ENCODE measurements around the gene GNL2.

The GNL2 gene

DNA sequence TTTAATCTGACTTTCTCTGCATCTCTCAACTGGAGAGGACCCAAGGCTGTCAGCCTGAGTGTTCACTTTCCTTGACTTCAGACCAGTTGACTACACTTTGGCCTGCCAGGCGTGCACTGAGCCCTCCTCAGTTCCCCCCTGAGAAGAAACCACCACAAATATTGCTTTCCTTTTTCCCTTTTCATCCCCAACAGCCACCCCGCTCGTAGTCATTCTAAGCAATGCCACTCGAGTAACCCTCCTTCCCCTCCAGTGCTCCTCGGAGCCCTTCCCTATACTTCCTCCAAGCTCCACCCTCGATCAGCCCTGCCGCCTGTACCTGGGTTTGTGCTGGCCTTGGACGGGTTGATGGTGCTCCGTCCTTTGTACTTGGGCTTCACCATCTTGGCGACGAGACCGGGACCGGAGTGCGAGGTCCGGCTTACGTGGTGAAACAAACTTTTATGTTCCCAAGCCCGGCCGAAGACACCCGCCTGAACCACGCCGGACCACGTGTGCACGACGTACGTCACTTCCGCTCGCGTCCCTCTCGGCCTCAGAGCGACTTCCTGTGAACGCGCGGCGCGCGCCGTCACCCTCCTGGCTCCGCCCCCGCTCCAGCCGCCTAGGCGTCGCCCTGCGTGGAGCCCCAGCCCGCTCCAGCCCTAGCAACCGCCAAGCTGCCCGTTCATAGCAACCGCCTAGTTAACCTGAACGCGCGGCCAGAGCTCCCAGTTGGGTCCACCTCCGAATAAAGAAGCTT, at the start of gene GNL2:
Gene GNL2, minus strand, starts transcription at position 498 of the 742 bp plus-strand sequence. Its CDS starts 115 bp downstream, at position 383.
- peak; percentile 91 for DNase-seq (ENCODE audit: low read depth)

DNA sequence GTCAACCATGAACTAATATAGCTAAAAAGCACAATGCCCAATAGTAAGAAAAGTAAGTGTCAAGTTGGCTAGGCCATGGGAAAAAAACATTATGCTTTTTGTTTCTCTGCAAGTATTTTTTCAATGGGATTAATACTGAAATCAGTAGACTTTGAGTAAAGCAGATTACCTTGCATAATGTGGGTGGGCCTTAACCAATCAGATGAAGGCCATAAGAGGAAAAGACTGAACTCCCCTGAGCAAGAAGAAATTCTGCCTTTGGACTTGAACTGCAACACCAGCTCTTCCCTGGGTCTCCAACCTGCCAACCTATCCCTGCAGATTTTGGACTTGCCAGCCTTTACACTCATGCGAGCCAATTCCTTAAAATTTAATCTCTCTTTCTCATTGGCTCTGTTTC, 45.3 kb upstream of the GNL2 start:
- no peak for DNase-seq (ENCODE audit: low read depth)

DNA sequence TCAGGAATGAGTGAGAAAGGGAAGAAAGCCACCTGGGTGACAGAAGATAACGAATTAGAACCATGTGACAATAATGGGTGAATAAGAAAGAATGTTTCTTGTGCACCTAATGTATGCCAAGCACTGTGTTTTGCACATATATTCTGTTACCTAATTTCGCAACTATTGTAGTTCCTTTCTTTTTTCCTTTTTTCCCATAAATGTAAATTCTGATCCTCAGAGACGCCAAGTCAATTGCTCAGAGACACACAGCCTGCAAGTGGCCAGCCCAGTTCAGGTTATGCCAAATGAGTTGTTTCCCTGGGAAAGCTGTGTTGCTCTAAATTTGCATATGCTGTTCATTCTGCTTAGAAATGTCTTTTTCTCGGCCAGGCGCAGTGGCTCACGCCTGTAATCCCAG, 40.7 kb upstream of the GNL2 start:
- no peak for DNase-seq (ENCODE audit: low read depth)

DNA sequence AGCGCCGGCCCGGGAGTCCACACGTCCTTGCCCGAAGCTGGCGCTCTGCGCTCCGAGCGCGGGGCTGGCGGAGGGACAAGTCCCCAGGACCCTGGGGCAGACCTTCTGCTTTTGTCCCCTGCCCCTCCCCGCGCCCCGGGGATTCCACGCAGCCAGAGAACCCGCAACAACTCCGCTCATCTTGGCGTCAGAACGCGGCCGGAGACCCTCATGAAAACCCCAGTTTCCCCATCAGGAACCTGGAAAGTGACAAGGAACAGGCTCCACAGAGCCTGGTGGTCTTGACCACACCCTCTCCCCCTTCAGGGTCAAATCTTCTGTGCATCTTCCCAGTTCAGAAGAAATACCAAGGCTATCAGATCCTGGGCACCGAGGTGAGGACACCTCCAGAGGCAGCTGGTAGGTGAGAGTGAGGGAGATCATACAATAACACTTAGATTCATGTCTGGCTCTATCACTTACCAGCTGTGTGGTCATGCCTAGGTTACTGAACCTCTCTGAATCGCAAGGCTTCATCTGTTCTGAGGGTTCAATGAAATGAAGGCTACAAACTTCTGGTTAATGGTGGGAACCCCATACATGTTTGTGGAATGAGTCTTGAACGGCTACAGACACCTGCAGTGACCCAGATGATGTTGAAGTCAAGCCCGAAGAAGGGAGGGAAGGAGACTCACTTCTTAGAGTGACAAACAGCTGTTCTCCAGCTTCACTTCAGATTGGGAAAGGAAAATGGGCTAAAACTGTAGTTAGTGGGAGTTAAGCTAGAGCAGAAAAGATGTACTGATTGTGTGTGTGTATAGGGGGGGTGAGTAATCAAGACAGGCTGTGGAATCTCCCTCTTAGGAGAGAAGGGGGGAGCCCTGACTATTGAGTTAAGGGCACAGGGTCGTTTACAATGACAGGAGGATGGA, 39.5 kb upstream of the GNL2 start:
- no peak for DNase-seq (ENCODE audit: low read depth)

DNA sequence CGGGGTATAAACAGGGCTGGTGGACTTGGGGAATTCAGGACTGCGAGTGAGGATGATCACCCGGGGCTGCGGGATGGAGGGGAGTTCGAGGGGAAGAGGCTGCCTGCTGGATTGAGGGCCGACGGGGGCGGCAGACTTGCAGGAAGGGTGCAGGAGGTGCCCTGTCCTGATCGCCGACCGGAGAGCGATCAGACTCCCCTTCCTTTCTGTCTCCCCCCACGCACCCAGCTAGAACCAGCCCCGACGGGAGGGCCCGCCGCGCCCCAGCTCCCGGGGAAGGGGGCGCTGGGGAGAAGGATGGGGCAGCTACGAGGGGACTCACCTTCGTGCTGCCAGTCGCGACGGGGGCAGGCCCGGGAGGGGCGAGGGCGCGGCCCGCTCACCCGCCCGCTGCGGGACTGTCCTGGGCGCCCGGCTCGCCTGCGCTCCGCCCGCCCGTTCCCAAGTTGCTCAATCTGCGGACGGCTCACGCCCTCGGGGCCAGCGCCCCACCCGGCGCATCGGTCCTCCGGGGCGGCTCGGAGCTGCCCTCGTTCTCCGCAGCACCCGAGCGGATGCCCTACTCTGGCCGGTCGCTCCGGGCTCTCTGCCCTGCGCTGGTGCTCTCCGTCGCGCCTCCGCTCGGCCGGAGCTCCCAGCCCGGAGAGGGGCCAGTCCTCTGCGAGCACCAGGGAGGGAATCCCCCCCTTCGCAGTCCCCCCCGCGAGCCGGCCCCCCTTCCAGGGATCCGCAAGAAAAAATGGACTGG, 38.7 kb upstream of the GNL2 start, which contains the start of gene RSPO1:
Gene RSPO1, minus strand, starts transcription at position 649 of the 748 bp plus-strand sequence. CDS start 5,231 bp downstream, outside the sequence.
- no peak for DNase-seq (ENCODE audit: low read depth)

DNA sequence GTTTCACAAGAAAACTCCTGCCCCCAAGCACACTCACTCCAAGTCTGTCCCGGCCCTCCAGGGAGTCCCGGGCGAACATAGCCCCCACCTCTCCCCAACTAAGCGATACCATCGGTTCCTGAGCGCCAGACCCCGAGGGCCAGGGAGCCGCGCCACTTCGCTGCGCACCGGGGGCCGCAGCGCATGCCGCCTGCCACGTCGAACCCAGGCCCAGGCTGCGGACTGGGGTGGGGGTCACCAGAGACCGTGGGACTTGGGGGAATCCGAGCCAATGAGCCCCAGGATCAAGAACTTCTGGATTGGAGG, 38.2 kb upstream of the GNL2 start:
- DNase-seq (ENCODE audit: low read depth), result no peak

DNA sequence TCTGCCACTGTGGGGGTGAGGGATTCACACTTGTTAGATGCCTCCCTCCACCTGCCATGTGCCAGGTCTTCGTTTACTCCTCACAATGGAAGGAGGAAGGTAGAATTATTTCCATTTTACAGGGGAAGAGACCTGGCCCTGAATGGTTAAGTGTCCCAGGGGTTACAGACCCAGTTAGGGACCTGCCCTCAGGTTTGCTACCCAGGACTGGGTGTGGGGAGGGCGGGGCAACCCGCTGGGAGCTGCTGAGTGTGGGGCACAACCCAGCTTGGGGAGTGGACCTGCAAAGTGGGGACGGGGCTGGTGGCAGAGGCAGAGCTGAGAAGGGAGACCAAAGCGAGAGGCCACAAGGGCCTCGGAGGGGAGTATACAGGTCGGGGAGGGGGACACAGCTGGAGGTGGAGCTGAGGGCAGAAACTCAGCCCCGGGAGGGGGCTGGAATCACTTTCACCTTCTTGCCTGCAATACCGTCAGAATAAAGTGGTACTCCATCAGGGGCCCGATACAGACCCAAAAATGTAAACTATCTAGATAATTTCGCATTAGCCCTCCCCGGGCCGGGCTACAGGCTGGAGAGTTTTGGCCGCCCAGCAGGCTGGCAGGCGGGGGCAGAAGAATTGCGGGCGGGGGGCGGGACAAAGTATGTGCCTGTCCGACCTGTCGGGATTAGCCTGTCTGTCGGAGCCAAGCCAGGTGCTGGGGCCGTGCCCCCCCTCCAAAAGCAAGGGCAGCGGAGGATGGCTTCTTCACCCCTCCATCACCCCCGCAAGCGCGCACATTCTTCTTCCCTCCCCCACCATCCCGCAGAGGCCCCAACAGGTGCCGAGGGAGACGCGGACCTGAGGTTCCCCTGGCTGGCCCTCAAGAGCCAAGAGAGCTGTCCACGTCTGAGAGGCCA, 37.6 kb upstream of the GNL2 start:
- no peak for DNase-seq (ENCODE audit: low read depth)

DNA sequence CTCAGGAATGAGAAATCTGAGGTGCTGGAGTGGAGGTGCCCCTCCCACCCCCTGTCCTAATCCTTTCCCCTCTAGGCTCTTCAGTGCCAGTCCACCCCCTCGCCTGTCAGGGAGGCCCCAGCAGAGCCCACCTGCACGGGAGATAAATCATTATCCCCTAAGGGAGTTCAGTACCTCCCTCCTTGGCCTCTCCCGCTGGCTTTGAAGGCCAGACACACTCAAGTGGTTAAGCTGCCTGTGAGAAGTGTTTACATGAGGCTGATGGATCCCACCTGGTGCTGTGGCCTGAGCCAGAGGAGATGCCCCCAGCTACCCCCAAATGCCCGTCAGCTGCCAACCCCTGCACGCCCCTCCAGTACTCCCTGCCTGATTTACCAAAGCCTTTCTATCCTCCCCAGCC, 35.3 kb upstream of the GNL2 start:
- DNase-seq (ENCODE audit: low read depth), result no peak

DNA sequence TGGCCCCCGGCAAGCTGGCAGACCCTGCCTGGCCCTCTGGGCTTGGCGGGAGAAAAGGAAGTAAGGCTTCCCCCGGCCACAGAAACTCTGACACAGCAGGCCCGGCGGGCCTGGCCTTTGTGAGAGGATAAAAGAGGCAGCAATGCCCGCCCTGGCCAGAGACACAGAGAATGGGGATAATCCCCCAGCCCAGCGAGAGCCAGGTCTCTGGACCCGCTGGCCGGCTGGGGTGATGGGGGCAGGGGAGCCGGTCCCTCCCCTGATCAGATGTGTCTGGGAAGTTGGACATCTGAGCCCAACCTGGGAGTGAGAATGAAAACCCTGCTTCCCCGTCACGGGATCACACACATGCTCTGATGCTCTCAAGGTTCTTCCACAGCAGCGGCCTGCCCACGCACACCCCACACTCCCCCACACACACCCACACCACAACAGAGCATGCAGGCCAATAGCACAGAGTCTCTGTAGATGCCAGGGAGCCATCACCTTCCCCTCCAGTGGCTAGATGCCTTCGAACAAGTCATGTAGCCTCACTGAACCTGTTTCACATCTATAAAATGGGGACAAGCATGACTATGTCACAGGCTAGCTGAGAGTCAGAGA, 34.8 kb upstream of the GNL2 start:
- DNase-seq (ENCODE audit: low read depth), result no peak

DNA sequence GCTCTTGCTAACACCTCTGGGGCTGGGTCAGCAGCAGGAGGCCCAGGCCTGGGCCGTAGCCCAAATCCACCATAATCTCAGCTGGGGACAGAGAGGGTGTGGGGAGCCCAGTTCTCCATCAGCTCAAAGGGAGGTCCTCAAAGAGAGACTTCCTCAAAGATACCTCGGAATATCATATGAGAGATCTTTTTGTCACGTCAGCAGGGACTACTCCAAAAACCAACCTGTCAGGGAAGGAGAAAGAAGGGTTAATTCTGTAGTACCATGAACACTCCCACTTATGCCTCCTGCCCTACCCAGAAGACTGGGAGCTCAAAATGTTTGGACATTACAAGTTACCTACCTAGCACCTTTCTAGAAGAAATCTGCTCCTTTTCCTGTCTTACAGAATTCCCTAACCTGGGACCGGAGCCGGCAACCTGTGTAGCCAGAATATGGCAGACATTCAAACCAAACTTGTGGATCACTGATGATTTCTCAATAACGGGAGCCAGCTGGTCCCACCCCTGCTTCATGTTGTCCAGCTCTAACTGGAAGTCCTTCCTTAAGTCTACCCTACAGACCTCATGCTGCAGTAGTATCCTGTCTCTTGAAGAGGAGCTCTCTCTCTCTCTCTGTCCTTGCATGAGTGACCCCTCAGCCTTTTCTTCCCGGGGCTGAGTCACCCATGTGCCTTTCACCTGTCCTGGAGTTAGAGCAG, 34.1 kb upstream of the GNL2 start:
- no peak for DNase-seq (ENCODE audit: low read depth)

DNA sequence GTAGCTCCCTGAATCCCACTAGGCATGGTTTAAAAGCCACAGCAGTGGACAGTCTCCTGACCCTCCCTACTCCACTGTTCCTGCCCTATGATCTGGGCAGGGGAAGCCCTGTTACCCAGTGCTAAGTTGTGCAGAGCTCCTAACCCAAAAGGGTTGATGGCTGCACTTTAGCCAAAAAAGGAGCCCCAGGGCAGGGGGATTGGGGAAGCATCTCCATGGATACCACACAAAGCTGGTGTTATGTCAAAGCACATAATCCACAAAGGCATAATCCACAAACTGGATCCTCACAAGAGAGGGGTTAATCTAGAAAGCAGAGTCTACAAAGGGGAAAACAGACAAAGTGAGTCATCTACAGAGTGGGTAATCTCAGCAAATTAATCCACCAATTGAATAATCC, 33.3 kb upstream of the GNL2 start:
- no peak for DNase-seq (ENCODE audit: low read depth)

DNA sequence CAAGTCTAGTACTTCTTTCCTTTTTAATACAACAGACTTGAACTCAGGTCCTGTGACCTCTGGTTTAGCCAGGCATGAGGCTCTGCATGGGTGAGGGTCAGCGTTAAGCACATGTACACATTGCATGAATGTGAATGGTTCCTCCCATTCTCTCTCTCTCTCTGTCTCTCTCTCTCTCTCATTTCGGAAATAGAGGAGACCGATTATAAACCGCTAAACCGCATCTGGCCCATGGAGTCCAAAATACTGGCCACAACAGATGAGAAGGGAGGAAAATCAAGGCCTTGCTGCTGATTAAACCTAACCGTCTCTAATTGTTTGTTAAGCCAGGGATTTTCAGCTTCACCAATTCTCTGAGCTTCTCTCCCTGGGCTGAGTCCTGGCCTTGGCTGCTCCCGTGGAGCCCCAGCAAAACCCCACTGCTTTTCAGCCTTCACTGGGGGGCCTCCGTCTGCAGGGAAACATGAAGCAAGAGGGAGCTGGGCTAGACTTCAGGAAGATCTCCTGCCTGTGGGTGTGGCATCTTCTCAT, 32.4 kb upstream of the GNL2 start:
- DNase-seq (ENCODE audit: low read depth), result no peak

DNA sequence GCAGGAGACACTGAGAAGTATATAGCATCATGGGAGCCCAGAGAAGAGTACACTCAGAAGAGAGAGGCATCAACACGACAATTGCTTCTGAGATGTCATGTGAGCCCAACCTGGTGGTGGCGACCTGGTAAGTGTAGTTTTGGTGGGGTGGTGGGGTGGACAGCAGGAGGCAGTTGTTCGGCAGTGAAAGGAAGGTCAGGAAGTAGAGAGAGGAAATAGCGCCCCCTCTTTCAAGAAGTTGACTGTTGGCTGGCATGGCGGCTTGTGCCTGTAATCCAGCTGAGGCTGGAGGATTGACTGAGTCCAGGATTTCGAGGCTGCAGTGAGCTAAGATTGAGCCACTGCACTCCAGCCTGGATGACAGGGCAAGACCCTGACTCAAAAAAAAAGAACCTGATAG, 26.4 kb upstream of the GNL2 start:
- DNase-seq (ENCODE audit: low read depth), result no peak

DNA sequence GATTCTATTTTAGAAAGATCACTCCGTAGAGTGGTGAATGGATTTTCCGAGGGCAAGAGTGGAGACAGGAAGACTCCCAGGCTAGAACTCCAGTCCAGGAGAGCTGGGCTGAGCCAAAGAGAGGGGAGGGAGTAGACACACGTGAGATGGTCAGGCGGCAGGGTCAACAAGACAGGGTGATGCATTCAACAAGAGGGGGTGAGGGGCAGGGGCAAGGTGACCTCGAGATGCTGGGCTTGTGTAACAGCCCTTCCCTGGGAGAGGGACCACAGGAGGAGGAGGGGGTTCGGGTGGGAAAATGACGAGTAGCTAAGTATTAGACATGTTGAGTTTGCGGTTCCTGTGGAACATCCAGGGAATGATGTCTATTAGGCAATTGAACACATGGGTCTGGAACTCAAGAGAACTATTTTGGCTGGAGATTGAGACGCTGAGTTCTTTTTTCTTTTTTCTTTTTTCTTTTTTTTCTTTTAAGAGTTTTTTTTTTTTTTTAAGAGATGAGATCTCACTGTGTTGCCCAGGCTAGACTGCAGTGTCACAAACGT, 25.7 kb upstream of the GNL2 start:
- DNase-seq (ENCODE audit: low read depth), result no peak

DNA sequence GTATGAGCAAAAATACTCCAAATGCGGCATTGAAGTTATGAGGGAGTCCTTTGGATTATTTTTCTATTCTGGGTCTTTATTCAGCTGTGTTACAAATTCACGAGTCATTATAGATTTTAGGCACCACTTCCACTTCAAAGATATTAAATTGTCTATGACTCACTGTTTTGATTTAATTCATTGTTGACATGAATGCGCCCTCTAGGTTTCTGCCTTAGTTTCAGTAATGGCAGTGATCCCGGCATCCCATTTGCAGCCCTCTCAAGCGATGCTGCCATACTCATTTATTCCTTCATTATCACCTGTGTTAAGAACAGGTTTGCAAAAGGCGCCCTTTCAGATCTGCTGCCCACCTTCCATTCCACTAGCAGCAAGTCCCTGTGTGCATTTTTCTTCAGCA, 25.0 kb upstream of the GNL2 start:
- no peak for DNase-seq (ENCODE audit: low read depth)

DNA sequence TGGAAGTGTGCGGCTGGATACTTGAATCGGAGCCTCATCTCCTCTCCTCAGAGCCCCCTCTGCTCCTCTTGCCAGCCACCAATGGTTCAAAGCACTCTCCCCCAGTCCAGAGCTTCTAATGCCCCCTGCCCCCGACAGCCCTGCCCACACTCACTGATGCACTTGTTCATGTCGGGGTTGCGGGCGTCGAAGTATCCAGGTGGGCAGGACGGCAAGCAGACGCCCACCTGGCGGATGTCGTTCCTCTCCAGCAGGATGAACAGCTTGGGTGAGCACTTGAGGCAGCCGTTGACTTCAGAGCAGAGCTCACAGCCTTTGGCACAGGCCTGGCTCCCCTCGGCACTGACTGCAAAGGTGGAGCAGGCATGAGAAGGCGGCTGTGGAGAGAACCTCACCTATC, 20.6 kb upstream of the GNL2 start:
- DNase-seq (ENCODE audit: low read depth), result no peak

DNA sequence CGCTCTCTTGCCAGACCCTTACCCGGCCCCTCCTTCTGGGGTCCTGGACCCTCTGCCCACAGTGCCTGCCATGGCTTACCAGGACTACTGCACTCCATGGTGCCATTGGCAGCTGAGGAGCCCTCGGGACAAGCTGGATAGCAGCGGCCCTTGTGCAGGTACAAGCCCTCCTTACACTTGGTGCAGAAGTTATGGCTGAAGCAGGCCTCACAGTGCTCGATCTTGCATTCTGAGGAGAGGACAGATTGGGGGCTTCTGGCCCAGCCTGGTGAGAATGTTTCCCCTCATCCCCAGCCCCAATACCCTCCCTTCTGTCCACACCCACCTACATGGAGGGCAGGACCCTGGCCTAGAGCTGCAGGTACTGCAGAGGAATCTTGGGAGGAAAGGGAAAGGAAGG, 18.4 kb upstream of the GNL2 start:
- no peak for DNase-seq (ENCODE audit: low read depth)

DNA sequence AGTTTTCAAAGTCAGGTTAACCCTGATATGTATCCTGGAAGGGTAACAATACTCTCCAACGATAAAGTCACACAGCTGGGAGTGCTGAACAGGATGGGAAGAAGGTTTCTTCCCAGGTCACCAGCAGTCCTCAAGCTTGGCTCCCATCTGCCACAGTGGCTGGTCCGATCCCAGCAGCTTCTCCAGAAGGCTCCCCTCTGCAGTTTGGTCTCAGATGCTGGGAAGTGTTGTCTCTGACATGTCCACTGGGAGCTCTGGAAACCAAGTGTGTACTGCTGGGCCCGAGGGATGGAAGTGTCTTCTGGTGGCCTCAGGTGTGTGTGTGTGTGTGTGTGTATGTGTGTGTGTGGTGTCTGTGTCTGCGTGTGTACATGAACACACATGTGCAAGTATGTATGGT, 16.4 kb upstream of the GNL2 start:
- no peak for DNase-seq (ENCODE audit: low read depth)

DNA sequence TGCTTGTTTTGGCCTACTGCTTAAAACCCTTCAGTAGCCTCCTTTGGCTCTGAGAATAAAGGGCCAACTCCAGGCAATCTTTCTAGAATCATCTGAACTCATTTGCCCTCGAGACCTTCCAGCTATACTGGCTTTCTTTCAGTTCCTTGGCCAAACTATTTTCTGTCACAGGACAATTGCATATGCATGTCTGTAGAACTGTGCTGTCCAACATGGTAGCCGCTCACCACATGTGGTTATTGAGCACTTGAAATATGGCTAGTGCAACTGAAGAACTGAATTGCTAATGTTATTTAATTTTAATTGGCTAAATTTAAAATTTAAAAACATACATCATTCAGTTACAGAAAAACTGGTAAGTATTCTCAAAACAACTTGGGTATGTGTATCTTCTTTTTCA, 14.3 kb upstream of the GNL2 start:
- DNase-seq (ENCODE audit: low read depth), result no peak

DNA sequence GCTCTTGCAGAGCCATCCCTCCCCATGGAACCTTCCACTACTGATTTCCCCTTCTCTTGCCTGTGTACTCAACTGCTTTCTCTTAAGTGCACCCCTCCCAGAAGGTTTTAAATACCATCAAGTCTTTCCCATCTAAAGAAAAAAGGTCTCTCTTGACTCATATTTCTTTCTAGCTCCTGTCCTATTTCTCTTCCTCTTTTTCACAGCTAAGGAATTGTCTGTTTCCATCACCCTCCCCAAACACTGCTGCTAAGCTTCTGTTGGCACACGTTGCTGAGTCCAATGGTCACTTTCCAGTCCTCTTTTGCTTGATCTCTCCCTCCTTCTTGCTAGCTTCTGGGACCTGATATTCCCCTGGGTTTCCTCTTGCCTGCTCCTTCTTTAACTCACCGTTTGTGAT, 13.3 kb upstream of the GNL2 start:
- no peak for DNase-seq (ENCODE audit: low read depth)

All from activated gamma-delta T cell treated with anti-CD3 and anti-CD28 coated beads, Interleukin-2, amount 50 U/mL, for 16 hours (primary cell).